HepG2 (cell line): ENCODE data around the gene DAB1. TPM values are rescaled to one million over a fixed set of nuclear protein-coding genes. Genes with fewer than 3 reads are reported as not detected.

Experiments used
- ATAC-seq: fragments of 200-7000 bp; cut with Tn5 transposase; 3 replicates; pipeline ENCODE4 v1.9.1; 2020; ENCODE audit warnings: mild to moderate bottlenecking, moderate library complexity
- BruUV-seq: library from RNA; stranded (reverse); fragments of 400-500 nt; replicated peaks from 2 replicates; lab custom pipeline; 2021; lab: Mats Ljungman, UMichigan
- CTCF ChIA-PET: fragments of 300-600 bp; formaldehyde crosslinking; extraction: SDS; loops from one replicate; lab custom pipeline; 2021; ENCODE audit warnings: low total read pairs, inconsistent platforms, low intra/inter-chr PET ratio; lab: Yijun Ruan, JAX
- POLR2A ChIA-PET: fragments of 350-600 bp; sonication (Branson Sonifier 250); formaldehyde crosslinking; loops from one replicate; lab custom pipeline; 2020; ENCODE audit warnings: antibody characterized with exemption, inconsistent platforms; lab: Yijun Ruan, JAX
- DNase-seq: peaks from one replicate; pipeline ENCODE4 v3.0.0-alpha.2; 2015; ENCODE audit warnings: low spot score
- FAIRE-seq: peaks from 3 replicates; lab custom pipeline; 2011; peaks lifted over from hg19 to GRCh38; lab: Jason Lieb, UNC
- H2AFZ ChIP-seq: one replicate; pipeline ENCODE4 v1.6.1; 2011; ENCODE audit warnings: low read length, inconsistent platforms
- H3K27ac ChIP-seq: fragments of 300-600 bp; 3 replicates; pipeline ENCODE4 v1.8.0; 2011; ENCODE audit warnings: mixed run types, mild to moderate bottlenecking, mixed read lengths, low read length, inconsistent platforms; ENCODE audit not compliant: insufficient read depth; ENCODE audit errors: extremely low read length
- H3K27me3 ChIP-seq, 2 experiments: fragments of 200-600 bp in 1 of 2; 2 replicates in 1 of 2; 3 replicates in 1 of 2; pipeline versions ENCODE4 v1.6.0 to v1.8.0; 2011; ENCODE audit warnings: low read length in 2 of 2, mild to moderate bottlenecking in 2 of 2, moderate library complexity in 2 of 2, inconsistent platforms in 1 of 2; ENCODE audit not compliant: insufficient read depth in 2 of 2, control insufficient read depth in 1 of 2
- H3K36me3 ChIP-seq, 2 experiments: fragments of 200-600 bp in 1 of 2; replicated peaks in 1 of 2; 2 replicates in 1 of 2; 3 replicates in 1 of 2; pipeline versions ENCODE4 v1.5.1 to v1.8.0; 2011; ENCODE audit warnings: low read length in 2 of 2, inconsistent platforms in 1 of 2; ENCODE audit not compliant: insufficient read depth in 2 of 2, control insufficient read depth in 1 of 2
- H3K4me1 ChIP-seq: 2 replicates; pipeline ENCODE4 v1.5.1; 2012; ENCODE audit warnings: low read length, inconsistent platforms; ENCODE audit not compliant: insufficient read depth
- H3K4me2 ChIP-seq: 2 replicates; pipeline ENCODE4 v1.6.0; 2011; ENCODE audit warnings: low read depth, low read length, inconsistent platforms
- H3K4me3 ChIP-seq, 3 experiments: fragments of 200-600 bp in 1 of 3; sonication (generic), shearing (Covaris generic) in 1 of 3; replicated peaks in 1 of 3; 2 replicates each; pipeline ENCODE4 v1.5.1; 2011 to 2016; ENCODE audit warnings: low read length in 3 of 3, inconsistent platforms in 2 of 3, low read depth in 2 of 3, mild to moderate bottlenecking in 2 of 3, control low read depth in 1 of 3, mixed read lengths in 1 of 3; ENCODE audit not compliant: insufficient read depth in 1 of 3
- H3K79me2 ChIP-seq: one replicate; pipeline ENCODE4 v1.6.1; 2011; ENCODE audit warnings: low read length, inconsistent platforms; ENCODE audit not compliant: insufficient read depth
- H3K9ac ChIP-seq: 2 replicates; pipeline ENCODE4 v1.6.0; 2011; ENCODE audit warnings: mild to moderate bottlenecking, low read depth, low read length, inconsistent platforms; ENCODE audit not compliant: insufficient read depth
- H3K9me3 ChIP-seq: 2 replicates; pipeline ENCODE4 v1.5.1; 2012; ENCODE audit warnings: mild to moderate bottlenecking, low read length
- H4K20me1 ChIP-seq: 2 replicates; pipeline ENCODE4 v1.6.0; 2011; ENCODE audit warnings: inconsistent platforms, mild to moderate bottlenecking, low read length, moderate library complexity; ENCODE audit not compliant: insufficient read depth
- BRD4 ChIP-seq: sonication (generic); formaldehyde crosslinking; IDR thresholded peaks from 2 replicates; pipeline ENCODE4 v1.4.0; 2020; ENCODE audit warnings: missing genetic modification reagents
- DR1 ChIP-seq: sonication (generic); formaldehyde crosslinking; IDR thresholded peaks from 2 replicates; pipeline ENCODE4 v1.8.0; 2021; ENCODE audit warnings: mild to moderate bottlenecking, missing genetic modification reagents, inconsistent platforms
- HMGA1 ChIP-seq: sonication (generic); formaldehyde crosslinking; conservative IDR thresholded peaks from 2 replicates; pipeline ENCODE4 v1.4.0; 2020; ENCODE audit warnings: missing genetic modification reagents
- NFE2 ChIP-seq: sonication (generic); formaldehyde crosslinking; IDR thresholded peaks from 2 replicates; pipeline ENCODE4 v1.4.0; 2020; ENCODE audit warnings: missing genetic modification reagents
- RFX5 ChIP-seq: IDR thresholded peaks from 2 replicates; pipeline ENCODE4 v1.6.1; 2011; ENCODE audit warnings: low read depth, low read length, improper control_type of control experiment
- TEAD3 ChIP-seq: optimal IDR thresholded peaks from 2 replicates; pipeline ENCODE3; 2016; ENCODE audit warnings: borderline replicate concordance
- XRCC5 ChIP-seq: fragments of 200-400 bp; formaldehyde crosslinking; optimal IDR thresholded peaks from 2 replicates; pipeline ENCODE3; 2017; ENCODE audit warnings: mild to moderate bottlenecking, low read length
- ZNF3 ChIP-seq: IDR thresholded peaks from 2 replicates; pipeline ENCODE4 v1.7.0; 2017; ENCODE audit warnings: inconsistent platforms
- ZNF75D ChIP-seq: sonication (generic); formaldehyde crosslinking; IDR thresholded peaks from 2 replicates; pipeline ENCODE4 v1.8.1; 2023; ENCODE audit warnings: missing genetic modification reagents, mild to moderate bottlenecking, borderline replicate concordance
- ZNF766 ChIP-seq: sonication (generic); formaldehyde crosslinking; IDR thresholded peaks from 2 replicates; pipeline ENCODE4 v1.5.0; 2020; ENCODE audit warnings: missing genetic modification reagents, borderline replicate concordance
- ZUFSP ChIP-seq: sonication (generic); formaldehyde crosslinking; IDR thresholded peaks from 2 replicates; pipeline ENCODE4 v1.9.0; 2021; ENCODE audit warnings: missing genetic modification reagents, mild to moderate bottlenecking, borderline replicate concordance
- WGBS: methylation state at CpG from one replicate; pipeline ENCODE4 v1.1.6; 2017; ENCODE audit warnings: low lambda C conversion rate; 5-methylcytosine and 5-hydroxymethylcytosine counted together
- in situ Hi-C: cut with HindIII; loops from 2 replicates; pipeline ENCODE4 v1.10.0; 2017; ENCODE audit warnings: low pct_unique_long_range_greater_than_20kb; ENCODE audit not compliant: extremely low pct_ligation_motif_present
- intact Hi-C: fragments of 100-400 bp; cut with micrococcal nuclease; formaldehyde crosslinking; loops from one replicate; pipeline ENCODE4 v1.10.0; 2022; ENCODE audit not compliant: unreplicated experiment
- polyA plus RNA-seq, 8 experiments: library from polyadenylated mRNA; depleted of rRNA in 3 of 8; stranded (reverse) in 7 of 8; unstranded in 1 of 8; fragments of >200 nt; fragmentation: Illumina TruSeq in 4 of 8; extraction: Trizol in 4 of 8; gene quantifications; 2 replicates each; pipeline versions ENCODE4 v1.2.1 to v1.2.3, GENCODE V29; 2011 to 2016; ENCODE audit warnings: low read depth in 4 of 8, missing spikeins in 1 of 8, mixed read lengths in 1 of 8; ENCODE audit not compliant: insufficient read depth in 1 of 8
- total RNA-seq, 5 experiments: library from RNA; depleted of rRNA; stranded (reverse); fragments of >200 nt; fragmentation: Illumina TruSeq; extraction: Trizol; gene quantifications; 2 replicates each; pipeline ENCODE4 v1.2.3, GENCODE V29; 2016; ENCODE audit warnings: low read depth in 1 of 5
- TF ChIP-seq, protein P1 (sequence below): sonication (generic); formaldehyde crosslinking; IDR thresholded peaks from 2 replicates; pipeline ENCODE4 v1.4.0; 2020; ENCODE audit warnings: missing genetic modification reagents, mild to moderate bottlenecking, borderline replicate concordance
- TF ChIP-seq, protein P2 (sequence below): sonication (generic); formaldehyde crosslinking; IDR thresholded peaks from 2 replicates; pipeline ENCODE4 v1.5.0; 2020; ENCODE audit warnings: missing genetic modification reagents

The DAB1 gene
- total and polyA plus RNA-seq, 2 of the 13 experiments (the other 11 are each of a cell fraction or from before 2014, with no cell fraction given): 0.04 to 0.13 TPM

DNA sequence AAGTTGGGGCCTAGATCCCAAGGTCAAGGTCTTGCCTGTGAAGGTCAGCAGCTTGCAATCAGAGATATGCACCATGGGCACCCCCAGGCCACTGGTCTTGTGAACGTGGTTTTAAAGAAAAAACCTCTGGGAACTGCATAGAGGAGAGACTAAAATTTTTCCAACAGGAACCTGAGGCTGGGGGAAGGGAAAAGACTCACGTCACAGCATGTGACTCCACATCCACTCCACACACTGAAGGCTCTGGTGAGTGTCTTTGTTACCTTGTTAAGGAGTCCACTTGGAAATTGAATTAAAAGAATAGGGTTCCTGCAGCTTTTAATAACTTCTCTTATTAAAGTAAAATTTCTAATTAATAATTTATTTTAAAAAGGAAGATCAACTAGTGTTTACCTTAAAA lies 224.9 kb downstream of the DAB1 start:
- no TSS peak for BruUV-seq
- POLR2A ChIA-PET: no interaction called here
- TF ChIP-seq HMGA1: no peak
- 19% methylated on average over 2 of the region's 2 CpGs for WGBS
- DNase-seq (no peak), FAIRE-seq (no peak), ATAC-seq (no peak)
- Histone ChIP-seq H3K27me3 (no peaks in the 10 kb centered on the region), H3K36me3 (no peaks in the 10 kb centered on the region), H3K79me2 (no peaks in the 10 kb centered on the region), H3K27ac (no peak overlapping the region), H3K4me3 (no peak overlapping the region), H3K4me2 (no peak overlapping the region), H2AFZ (no peak overlapping the region), H3K9me3 (no peaks in the 10 kb centered on the region), H3K4me1 (no peaks in the 10 kb centered on the region), H3K9ac (no peak overlapping the region), H4K20me1 (no peaks in the 10 kb centered on the region)
- CTCF ChIA-PET: no interaction called here
- in situ Hi-C loops: no loop called here
- intact Hi-C loops: no loop called here

DNA sequence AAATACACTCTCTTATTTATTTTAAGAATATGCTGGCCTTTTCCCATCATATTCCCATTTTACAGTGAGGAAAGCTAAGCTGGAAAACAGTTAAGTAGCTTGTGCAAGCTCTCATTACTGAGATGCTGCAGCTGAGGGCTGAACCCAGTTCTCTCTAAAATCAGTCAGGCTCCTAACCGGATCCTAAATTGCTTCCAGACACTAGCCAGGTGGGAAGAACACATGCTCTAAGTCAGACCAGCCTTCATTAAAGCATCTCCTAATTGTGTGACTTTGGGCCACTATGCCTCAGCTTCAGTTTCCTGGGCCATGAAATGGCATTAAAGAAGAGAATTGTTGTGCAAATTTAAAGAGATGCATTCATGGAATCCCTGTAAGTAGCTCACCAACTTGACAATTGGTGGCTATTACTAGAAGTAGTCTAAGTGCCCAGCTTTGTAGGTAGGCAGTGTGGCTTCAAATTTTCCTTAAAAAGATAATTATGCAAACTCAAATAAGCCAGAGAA lies 228.4 kb downstream of the DAB1 start:
- Histone ChIP-seq H3K36me3 (no peaks in the 10 kb centered on the region), H3K79me2 (no peaks in the 10 kb centered on the region), H4K20me1 (no peaks in the 10 kb centered on the region), H3K9ac (no peak overlapping the region), H3K27me3 (no peaks in the 10 kb centered on the region), H3K27ac (no peak overlapping the region), H3K9me3 (no peaks in the 10 kb centered on the region), H3K4me3 (no peak overlapping the region), H3K4me1 (no peaks in the 10 kb centered on the region), H3K4me2 (no peak overlapping the region), H2AFZ (no peak overlapping the region)
- TF ChIP-seq XRCC5 (no peak), BRD4 (no peak), RFX5 (no peak), ZNF766 (no peak), ZNF3 (no peak), ZUFSP (CRISPR knock-in tag) (no peak), NFE2 (no peak), DR1 (no peak), TEAD3 (CRISPR knock-in tag) (no peak), ZNF75D (CRISPR knock-in tag) (no peak)
- TF ChIP-seq, protein P1, sequence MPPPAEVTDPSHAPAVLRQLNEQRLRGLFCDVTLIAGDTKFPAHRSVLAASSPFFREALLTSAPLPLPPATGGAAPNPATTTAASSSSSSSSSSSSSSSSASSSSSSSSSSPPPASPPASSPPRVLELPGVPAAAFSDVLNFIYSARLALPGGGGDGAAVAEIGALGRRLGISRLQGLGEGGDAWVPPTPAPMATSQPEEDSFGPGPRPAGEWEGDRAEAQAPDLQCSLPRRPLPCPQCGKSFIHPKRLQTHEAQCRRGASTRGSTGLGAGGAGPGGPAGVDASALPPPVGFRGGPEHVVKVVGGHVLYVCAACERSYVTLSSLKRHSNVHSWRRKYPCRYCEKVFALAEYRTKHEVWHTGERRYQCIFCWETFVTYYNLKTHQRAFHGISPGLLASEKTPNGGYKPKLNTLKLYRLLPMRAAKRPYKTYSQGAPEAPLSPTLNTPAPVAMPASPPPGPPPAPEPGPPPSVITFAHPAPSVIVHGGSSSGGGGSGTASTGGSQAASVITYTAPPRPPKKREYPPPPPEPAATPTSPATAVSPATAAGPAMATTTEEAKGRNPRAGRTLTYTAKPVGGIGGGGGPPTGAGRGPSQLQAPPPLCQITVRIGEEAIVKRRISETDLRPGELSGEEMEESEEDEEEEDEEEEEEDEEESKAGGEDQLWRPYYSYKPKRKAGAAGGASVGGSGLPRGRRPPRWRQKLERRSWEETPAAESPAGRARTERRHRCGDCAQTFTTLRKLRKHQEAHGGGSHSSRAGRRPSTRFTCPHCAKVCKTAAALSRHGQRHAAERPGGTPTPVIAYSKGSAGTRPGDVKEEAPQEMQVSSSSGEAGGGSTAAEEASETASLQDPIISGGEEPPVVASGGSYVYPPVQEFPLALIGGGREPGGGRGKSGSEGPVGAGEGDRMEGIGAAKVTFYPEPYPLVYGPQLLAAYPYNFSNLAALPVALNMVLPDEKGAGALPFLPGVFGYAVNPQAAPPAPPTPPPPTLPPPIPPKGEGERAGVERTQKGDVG: no peak
- TF ChIP-seq, protein P2, sequence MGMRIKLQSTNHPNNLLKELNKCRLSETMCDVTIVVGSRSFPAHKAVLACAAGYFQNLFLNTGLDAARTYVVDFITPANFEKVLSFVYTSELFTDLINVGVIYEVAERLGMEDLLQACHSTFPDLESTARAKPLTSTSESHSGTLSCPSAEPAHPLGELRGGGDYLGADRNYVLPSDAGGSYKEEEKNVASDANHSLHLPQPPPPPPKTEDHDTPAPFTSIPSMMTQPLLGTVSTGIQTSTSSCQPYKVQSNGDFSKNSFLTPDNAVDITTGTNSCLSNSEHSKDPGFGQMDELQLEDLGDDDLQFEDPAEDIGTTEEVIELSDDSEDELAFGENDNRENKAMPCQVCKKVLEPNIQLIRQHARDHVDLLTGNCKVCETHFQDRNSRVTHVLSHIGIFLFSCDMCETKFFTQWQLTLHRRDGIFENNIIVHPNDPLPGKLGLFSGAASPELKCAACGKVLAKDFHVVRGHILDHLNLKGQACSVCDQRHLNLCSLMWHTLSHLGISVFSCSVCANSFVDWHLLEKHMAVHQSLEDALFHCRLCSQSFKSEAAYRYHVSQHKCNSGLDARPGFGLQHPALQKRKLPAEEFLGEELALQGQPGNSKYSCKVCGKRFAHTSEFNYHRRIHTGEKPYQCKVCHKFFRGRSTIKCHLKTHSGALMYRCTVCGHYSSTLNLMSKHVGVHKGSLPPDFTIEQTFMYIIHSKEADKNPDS: no peak
- intact Hi-C loops: no loop called here
- FAIRE-seq (no peak), ATAC-seq (no peak), DNase-seq (no peak)
- WGBS: 60% methylated on average over 1 of the region's 1 CpG
- in situ Hi-C loops: no loop called here
- ChIA-PET POLR2A (no interaction called here), CTCF (no interaction called here)
- no TSS peak for BruUV-seq
